Measurements from ENCODE around the gene KCNK7. TPM values are rescaled to one million over a fixed set of nuclear protein-coding genes. Genes with fewer than 3 reads are reported as not detected.

The KCNK7 gene
- total RNA-seq, 4 donors from 2014 or later: 0.26 to 5.8 TPM; not detected in 2

GRCh38 chr11:65611028-65611757, 15.6 kb upstream of the KCNK7 start:
- no peaks in the 10 kb centered on the region for H3K9me3 ChIP-seq
- H3K27me3 ChIP-seq: no peaks in the 10 kb centered on the region
- H3K36me3 ChIP-seq: no peaks in the 10 kb centered on the region
- peaks cover 0 to 14% of the 10 kb centered on the region in 2 donors for H3K4me1 ChIP-seq
- peak overlapping the region in 1 of 2 donors; percentile 1 for H3K4me3 ChIP-seq
- no peak for TF ChIP-seq POLR2A (IDR thresholded peaks at IDR 0.05)
- TF ChIP-seq CTCF (IDR thresholded peaks at IDR 0.05): no peak
- intact Hi-C loops (cut with DNase I; ENCODE audit: low total_unique reads): no loop called here
- H3K27ac ChIP-seq: peak overlapping the region; percentile 86 to 87
- no peak for DNase-seq

- DNase-seq: no peak
- intact Hi-C loops (cut with DNase I; ENCODE audit: low total_unique reads): no loop called here
- Histone ChIP-seq H3K4me1 (peaks cover 0 to 12% of the 10 kb centered on the region in 2 donors), H3K4me3 (no peak overlapping the region), H3K9me3 (no peaks in the 10 kb centered on the region), H3K36me3 (no peaks in the 10 kb centered on the region), H3K27me3 (no peaks in the 10 kb centered on the region), H3K27ac (peak overlapping the region; percentile 86 to 87)
- TF ChIP-seq POLR2A (IDR thresholded peaks at IDR 0.05) (no peak), CTCF (IDR thresholded peaks at IDR 0.05) (no peak)
Observed at GRCh38 chr11:65610404-65610803, 14.8 kb upstream of the KCNK7 start.

- H3K9me3 ChIP-seq: no peaks in the 10 kb centered on the region
- intact Hi-C loops (cut with DNase I; ENCODE audit: low total_unique reads): loop anchor here (10.0 kb wide), 1 partner anchor 235 kb away; no protein-coding TSS in a partner anchor
- H3K36me3 ChIP-seq: no peaks in the 10 kb centered on the region
- H3K27me3 ChIP-seq: no peaks in the 10 kb centered on the region
- no peak overlapping the region for H3K4me3 ChIP-seq
- no peak for TF ChIP-seq CTCF (IDR thresholded peaks at IDR 0.05)
- no peak for TF ChIP-seq POLR2A (IDR thresholded peaks at IDR 0.05)
- H3K4me1 ChIP-seq: peaks cover 0 to 12% of the 10 kb centered on the region in 2 donors
- H3K27ac ChIP-seq: peak overlapping the region; percentile 17 to 86
- no peak for DNase-seq
Observed at GRCh38 chr11:65609665-65610064, 14.1 kb upstream of the KCNK7 start.

GRCh38 chr11:65609229-65609628, 13.6 kb upstream of the KCNK7 start:
- Histone ChIP-seq H3K4me1 (peaks cover 0 to 12% of the 10 kb centered on the region in 2 donors), H3K27ac (peak overlapping the region in 1 of 2 donors; percentile 86), H3K27me3 (no peaks in the 10 kb centered on the region), H3K4me3 (no peak overlapping the region), H3K36me3 (no peaks in the 10 kb centered on the region), H3K9me3 (no peaks in the 10 kb centered on the region)
- no peak for DNase-seq
- TF ChIP-seq POLR2A (IDR thresholded peaks at IDR 0.05) (no peak), CTCF (IDR thresholded peaks at IDR 0.05) (no peak)
- intact Hi-C loops (cut with DNase I; ENCODE audit: low total_unique reads): loop anchor here (10.0 kb wide), 1 partner anchor 234 kb away; no protein-coding TSS in a partner anchor

Data from uterus (tissue), 4 donors.